A549 (cell line): ENCODE measurements around the gene ZNF358.
"Not testable (repeated sequence)": the region's sequence is repeated elsewhere in the genome, so short reads cannot be mapped to it uniquely, and the experiment has no call there.

ENCODE experiments used
- CTCF ChIP-seq: fragments of >200 bp; sonication (Bioruptor Twin); formaldehyde crosslinking; IDR thresholded peaks from 3 replicates; pipeline ENCODE4 v1.5.1; 2016
- HDAC2 ChIP-seq: fragments of 200-600 bp; sonication (generic); IDR thresholded peaks from 2 replicates; pipeline ENCODE4 v1.6.1; 2016
- JUN ChIP-seq, 2 experiments: fragments of >200 bp; sonication (Bioruptor Twin); formaldehyde crosslinking; IDR thresholded peaks; 2 replicates in 1 of 2; 3 replicates in 1 of 2; pipeline ENCODE4 v1.6.1; 2016 to 2017
- JUNB ChIP-seq: fragments of >200 bp; sonication (Bioruptor Twin); formaldehyde crosslinking; IDR thresholded peaks from 2 replicates; pipeline ENCODE4 v1.6.1; 2016
- MAZ ChIP-seq: fragments of 150-350 bp; IDR thresholded peaks from 2 replicates; pipeline ENCODE4 v1.6.1; 2014; ENCODE audit warnings: antibody characterized with exemption, low read depth, low read length, borderline replicate concordance
- RCOR1 ChIP-seq: fragments of 150-350 bp; IDR thresholded peaks from 2 replicates; pipeline ENCODE4 v1.6.1; 2014; ENCODE audit warnings: antibody characterized with exemption, low read length, low read depth
- ZC3H11A ChIP-seq: fragments of 450-650 bp; IDR thresholded peaks from 2 replicates; pipeline ENCODE4 v1.6.1; 2014; ENCODE audit warnings: antibody characterized with exemption, mild to moderate bottlenecking

- TF ChIP-seq MAZ; ZC3H11A; JUN (IDR thresholded peaks at IDR 0.05); CTCF; JUNB; RCOR1; HDAC2: not testable (repeated sequence)
Measured at GRCh38 chr19:7538990-7539389, 23.1 kb downstream of the ZNF358 start.
